ENCODE data around the gene VIPR1.

- peak; percentile 98 for TF ChIP-seq CTCF (IDR thresholded peaks at IDR 0.05; ENCODE audit: low read depth, low read length)
- TF ChIP-seq EZH2phosphoT487 (IDR thresholded peaks at IDR 0.05; ENCODE audit: low read depth) = no peak
These were observed 45.0 kb downstream of the VIPR1 start for GRCh38 chr3:42547401-42547945.
